IMR-90 (cell line): Measurements from ENCODE around the gene FRMPD4. TPM values are rescaled to one million over a fixed set of nuclear protein-coding genes. Genes with fewer than 3 reads are reported as not detected.

Experiments
- ATAC-seq: fragments of 200-7000 bp; cut with Tn5 transposase; 2 replicates; pipeline ENCODE4 v1.9.1; 2020; ENCODE audit warnings: low read depth, mild to moderate bottlenecking, moderate library complexity
- BruUV-seq: library from RNA; stranded (reverse); fragments of 400-500 nt; replicated peaks from 2 replicates; lab custom pipeline; 2021; lab: Mats Ljungman, UMichigan
- CTCF ChIA-PET: fragments of 300-600 bp; formaldehyde crosslinking; extraction: SDS; loops from one replicate; lab custom pipeline; 2021; ENCODE audit warnings: antibody characterized with exemption; lab: Yijun Ruan, JAX
- POLR2A ChIA-PET: fragments of 300-600 bp; sonication (Branson Sonifier 250); formaldehyde crosslinking; loops from one replicate; lab custom pipeline; 2022; ENCODE audit warnings: antibody characterized with exemption; ENCODE audit not compliant: unreplicated experiment; lab: Charles Lee
- DNase-seq: peaks from one replicate; pipeline ENCODE4 v3.0.0; 2013
- H2AFZ ChIP-seq: replicated peaks from 2 replicates; pipeline ENCODE3; 2013; ENCODE audit warnings: low read length, mild to moderate bottlenecking; ENCODE audit not compliant: poor library complexity
- H2AK5ac ChIP-seq: 2 replicates; pipeline ENCODE4 v1.6.1; 2013; ENCODE audit warnings: low read depth, low read length, inconsistent platforms
- H2AK9ac ChIP-seq: replicated peaks from 2 replicates; pipeline ENCODE3; 2013; ENCODE audit warnings: mild to moderate bottlenecking, low read depth, low read length, moderate library complexity; ENCODE audit not compliant: poor library complexity
- H2BK120ac ChIP-seq: 2 replicates; pipeline ENCODE4 v1.6.1; 2013; ENCODE audit warnings: low read depth, low read length, inconsistent platforms
- H2BK15ac ChIP-seq: 3 replicates; pipeline ENCODE4 v1.6.1; 2013; ENCODE audit warnings: low read depth, low read length, inconsistent platforms
- H2BK20ac ChIP-seq: 2 replicates; pipeline ENCODE4 v1.6.1; 2013; ENCODE audit warnings: low read depth, mild to moderate bottlenecking, inconsistent platforms, low read length, moderate library complexity
- H2BK5ac ChIP-seq: 2 replicates; pipeline ENCODE4 v1.6.1; 2013; ENCODE audit warnings: mild to moderate bottlenecking, low read depth, low read length, inconsistent platforms; ENCODE audit not compliant: poor library complexity, severe bottlenecking
- H3K14ac ChIP-seq: replicated peaks from 2 replicates; pipeline ENCODE4 v1.6.1; 2013; ENCODE audit warnings: low read depth, low read length, inconsistent platforms
- H3K18ac ChIP-seq: 2 replicates; pipeline ENCODE4 v1.6.1; 2013; ENCODE audit warnings: low read depth, low read length, control low read depth
- H3K23ac ChIP-seq: 2 replicates; pipeline ENCODE4 v1.6.1; 2013; ENCODE audit warnings: low read depth, low read length, inconsistent platforms
- H3K27ac ChIP-seq: 2 replicates; pipeline ENCODE4 v1.5.1; 2013; ENCODE audit warnings: mild to moderate bottlenecking, control low read depth, low read length; ENCODE audit not compliant: insufficient read depth
- H3K27me3 ChIP-seq: 2 replicates; pipeline ENCODE4 v1.6.1; 2013; ENCODE audit warnings: low read length; ENCODE audit not compliant: control insufficient read depth, insufficient read depth
- H3K36me3 ChIP-seq: 2 replicates; pipeline ENCODE4 v1.6.1; 2013; ENCODE audit warnings: low read length, mixed read lengths; ENCODE audit not compliant: control insufficient read depth, insufficient read depth
- H3K4ac ChIP-seq: 2 replicates; pipeline ENCODE4 v1.6.1; 2013; ENCODE audit warnings: low read depth, low read length, inconsistent platforms
- H3K4me1 ChIP-seq: 2 replicates; pipeline ENCODE4 v1.6.1; 2013; ENCODE audit warnings: low read length, mixed read lengths; ENCODE audit not compliant: control insufficient read depth, insufficient read depth
- H3K4me2 ChIP-seq: 2 replicates; pipeline ENCODE4 v1.6.1; 2013; ENCODE audit warnings: low read depth, mild to moderate bottlenecking, control low read depth, low read length, moderate library complexity
- H3K4me3 ChIP-seq: 2 replicates; pipeline ENCODE4 v1.5.1; 2013; ENCODE audit warnings: low read depth, mild to moderate bottlenecking, control low read depth, low read length, moderate library complexity; ENCODE audit not compliant: insufficient read depth
- H3K56ac ChIP-seq: 2 replicates; pipeline ENCODE4 v1.6.1; 2013; ENCODE audit warnings: low read length, inconsistent platforms; ENCODE audit not compliant: insufficient read depth; ENCODE audit errors: extremely low read depth
- H3K79me1 ChIP-seq, 2 experiments: 2 replicates each; pipeline ENCODE4 v1.6.1; 2013; ENCODE audit warnings: low read length in 2 of 2, inconsistent platforms in 1 of 2, low read depth in 1 of 2
- H3K9ac ChIP-seq: 2 replicates; pipeline ENCODE4 v1.6.1; 2013; ENCODE audit warnings: low read depth, low read length, control low read depth
- H3K9me1 ChIP-seq: 2 replicates; pipeline ENCODE4 v1.6.1; 2013; ENCODE audit warnings: low read length, inconsistent platforms; ENCODE audit not compliant: insufficient read depth
- H3K9me3 ChIP-seq: 2 replicates; pipeline ENCODE4 v1.6.1; 2013; ENCODE audit warnings: low read length; ENCODE audit not compliant: control insufficient read depth, insufficient read depth
- H4K20me1 ChIP-seq: 2 replicates; pipeline ENCODE4 v1.6.1; 2013; ENCODE audit warnings: low read length, inconsistent platforms; ENCODE audit not compliant: insufficient read depth
- H4K5ac ChIP-seq: 2 replicates; pipeline ENCODE4 v1.6.1; 2013; ENCODE audit warnings: mild to moderate bottlenecking, low read depth, low read length, control low read depth
- H4K8ac ChIP-seq, 2 experiments: 2 replicates each; pipeline ENCODE4 v1.6.1; 2013; ENCODE audit warnings: low read depth in 2 of 2, low read length in 2 of 2, control low read depth in 1 of 2, inconsistent platforms in 1 of 2
- H4K91ac ChIP-seq: 2 replicates; pipeline ENCODE4 v1.6.1; 2013; ENCODE audit warnings: low read depth, low read length, inconsistent platforms; ENCODE audit not compliant: insufficient read depth
- MAFK ChIP-seq: IDR thresholded peaks from 2 replicates; pipeline ENCODE4 v1.6.1; 2012; ENCODE audit warnings: low read depth, low read length, improper control_type of control experiment
- RFX5 ChIP-seq: IDR thresholded peaks from 2 replicates; pipeline ENCODE4 v1.8.0; 2012; ENCODE audit warnings: low read depth, mild to moderate bottlenecking, low read length, moderate library complexity
- WGBS, 2 experiments: methylation state at CpG; one replicate each; pipeline versions ENCODE4 v1.1.5 to v1.1.7; 2013; ENCODE audit warnings: missing lambda C conversion rate in 2 of 2; ENCODE audit not compliant: insufficient read length in 1 of 2; ENCODE audit errors: extremely low coverage in 2 of 2; 5-methylcytosine and 5-hydroxymethylcytosine counted together
- dilution Hi-C: fragments of 300-500 bp; cut with HindIII; formaldehyde crosslinking; loops from one replicate; pipeline ENCODE4 v1.14.3; 2018; ENCODE audit warnings: low sequenced_read_pairs; ENCODE audit not compliant: unreplicated experiment
- in situ Hi-C: fragments of 300-500 bp; cut with MboI; formaldehyde crosslinking; loops from 3 replicates; pipeline ENCODE4 v1.14.3; 2019; ENCODE audit warnings: low sequenced_read_pairs, inconsistent platforms, mixed read lengths
- intact Hi-C: fragments of 100-400 bp; cut with micrococcal nuclease; formaldehyde crosslinking; loops from 2 replicates; pipeline ENCODE4 v1.10.0; 2022
- polyA plus RNA-seq, 3 experiments: library from polyadenylated mRNA; depleted of rRNA; stranded (reverse); fragments of >200 nt; gene quantifications; 2 replicates each; pipeline ENCODE4 v1.2.3, GENCODE V29; 2012; ENCODE audit warnings: low replicate concordance in 1 of 3
- total RNA-seq: library from RNA; depleted of rRNA; stranded (reverse); fragments of >200 nt; gene quantifications from 2 replicates; pipeline ENCODE4 v1.2.3, GENCODE V29; 2012
- TF ChIP-seq, protein P1 (sequence below): conservative IDR thresholded peaks from 2 replicates; pipeline ENCODE4 v1.5.1; 2012; ENCODE audit warnings: mild to moderate bottlenecking, low read depth, low read length, improper control_type of control experiment

Gene FRMPD4
- total and polyA plus RNA-seq, 2 of the 4 experiments (the other 2 are of a cell fraction): 0.53 to 1.1 TPM

DNA sequence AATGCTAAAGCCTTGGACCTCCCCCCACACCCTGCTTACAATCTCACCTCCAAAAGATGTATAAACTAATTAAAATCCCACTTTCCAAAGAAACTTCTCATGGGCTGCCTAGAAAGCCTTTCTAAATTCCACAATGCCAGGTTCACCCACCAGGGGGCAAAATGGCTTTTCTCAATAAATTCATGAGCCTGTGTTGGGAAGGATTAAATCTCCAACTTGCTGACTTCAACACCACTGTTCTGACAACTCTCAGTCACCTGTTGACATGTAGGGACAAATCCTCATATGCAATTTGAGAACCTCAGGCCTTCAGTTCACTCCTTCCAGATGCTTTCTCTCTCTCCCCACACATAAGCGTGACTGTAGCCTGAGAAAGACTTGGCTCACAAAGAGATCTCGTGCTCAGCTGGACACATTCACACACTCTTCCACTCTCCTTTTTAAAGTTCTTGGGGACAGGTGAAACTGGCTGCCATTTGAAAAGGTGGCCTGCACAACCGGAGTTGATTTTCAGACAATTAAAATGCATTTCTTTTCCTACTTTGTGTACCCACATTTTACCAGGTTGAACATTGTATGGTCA, 564.3 kb downstream of the FRMPD4 start:
- intact Hi-C loops (loop anchor here (5.0 to 10.0 kb wide), 3 partner anchors 330 to 915 kb away; no protein-coding TSS in a partner anchor), dilution Hi-C loops (no loop called here), in situ Hi-C loops (loop anchor here (25.0 kb wide), 1 partner anchor 615 kb away; no protein-coding TSS in a partner anchor)
- Histone ChIP-seq H4K8ac (no peak overlapping the region), H3K9me3 (no peaks in the 10 kb centered on the region), H3K27me3 (no peaks in the 10 kb centered on the region), H3K14ac (no peak overlapping the region), H3K4me2 (no peak overlapping the region), H4K91ac (no peak overlapping the region), H3K27ac (no peak overlapping the region), H2AK5ac (no peak overlapping the region), H2BK5ac (no peak overlapping the region), H2AK9ac (no peak overlapping the region), H3K56ac (no peak overlapping the region), H3K79me1 (no peaks in the 10 kb centered on the region), H3K23ac (no peak overlapping the region), H3K9ac (no peak overlapping the region), H2BK15ac (no peak overlapping the region), H3K9me1 (no peaks in the 10 kb centered on the region), H2BK20ac (no peak overlapping the region), H3K4me3 (no peak overlapping the region), H3K4ac (no peak overlapping the region), H3K4me1 (no peaks in the 10 kb centered on the region), H2AFZ (no peak overlapping the region), H2BK120ac (no peak overlapping the region), H3K18ac (no peak overlapping the region), H4K20me1 (no peaks in the 10 kb centered on the region), H3K36me3 (no peaks in the 10 kb centered on the region), H4K5ac (no peak overlapping the region)
- ChIA-PET POLR2A (no interaction called here), CTCF (interaction anchor here (1.6 kb wide), 1 partner anchor 13 kb away, joined by 4 read pairs; no protein-coding TSS in a partner anchor)
- no peak for DNase-seq
- no peak for ATAC-seq
- no TSS peak for BruUV-seq
- WGBS, 2 experiments: no CpG with 5 or more reads among the region's 3 CpGs
- TF ChIP-seq MAFK: no peak
- TF ChIP-seq, protein P1, sequence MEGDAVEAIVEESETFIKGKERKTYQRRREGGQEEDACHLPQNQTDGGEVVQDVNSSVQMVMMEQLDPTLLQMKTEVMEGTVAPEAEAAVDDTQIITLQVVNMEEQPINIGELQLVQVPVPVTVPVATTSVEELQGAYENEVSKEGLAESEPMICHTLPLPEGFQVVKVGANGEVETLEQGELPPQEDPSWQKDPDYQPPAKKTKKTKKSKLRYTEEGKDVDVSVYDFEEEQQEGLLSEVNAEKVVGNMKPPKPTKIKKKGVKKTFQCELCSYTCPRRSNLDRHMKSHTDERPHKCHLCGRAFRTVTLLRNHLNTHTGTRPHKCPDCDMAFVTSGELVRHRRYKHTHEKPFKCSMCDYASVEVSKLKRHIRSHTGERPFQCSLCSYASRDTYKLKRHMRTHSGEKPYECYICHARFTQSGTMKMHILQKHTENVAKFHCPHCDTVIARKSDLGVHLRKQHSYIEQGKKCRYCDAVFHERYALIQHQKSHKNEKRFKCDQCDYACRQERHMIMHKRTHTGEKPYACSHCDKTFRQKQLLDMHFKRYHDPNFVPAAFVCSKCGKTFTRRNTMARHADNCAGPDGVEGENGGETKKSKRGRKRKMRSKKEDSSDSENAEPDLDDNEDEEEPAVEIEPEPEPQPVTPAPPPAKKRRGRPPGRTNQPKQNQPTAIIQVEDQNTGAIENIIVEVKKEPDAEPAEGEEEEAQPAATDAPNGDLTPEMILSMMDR: peak; percentile 18; the same call in 1 of the 2 replicates
- no peak for TF ChIP-seq RFX5
